Stimulated activated CD8-positive, alpha-beta memory T cell treated with anti-CD3 and anti-CD28 coated beads, Interleukin-4, amount 100 ng/mL, for 24 hours (primary cell): ENCODE results near the gene TSHZ1.
"Not testable (repeated sequence)": the region's sequence is repeated elsewhere in the genome, so short reads cannot be mapped to it uniquely, and the experiment has no call there.

ENCODE experiments used
- DNase-seq: peaks from one replicate; pipeline ENCODE4 v3.0.0-alpha.2; 2020; ENCODE audit warnings: low read depth

TSHZ1 gene

GRCh38 chr18:75307530-75307929 is 96.9 kb downstream of the TSHZ1 start:
- DNase-seq: no peak

- DNase-seq: no peak
These were observed 99.0 kb downstream of the TSHZ1 start for GRCh38 chr18:75309564-75309963.

GRCh38 chr18:75314117-75314516 is 103.5 kb downstream of the TSHZ1 start:
- DNase-seq: no peak

- no peak for DNase-seq
These were observed 104.0 kb downstream of the TSHZ1 start for GRCh38 chr18:75314606-75315005.

- no peak for DNase-seq
These were observed 105.6 kb downstream of the TSHZ1 start for GRCh38 chr18:75316223-75316622.

- DNase-seq: no peak
These were observed 106.2 kb downstream of the TSHZ1 start for GRCh38 chr18:75316826-75317225.

GRCh38 chr18:75317300-75317699 is 106.7 kb downstream of the TSHZ1 start:
- DNase-seq: no peak

GRCh38 chr18:75317703-75318102 is 107.1 kb downstream of the TSHZ1 start:
- DNase-seq: no peak

- DNase-seq: no peak
These were observed 109.3 kb downstream of the TSHZ1 start for GRCh38 chr18:75319905-75320304.

- DNase-seq: no peak
These were observed 109.9 kb downstream of the TSHZ1 start for GRCh38 chr18:75320506-75320905.

- no peak for DNase-seq
These were observed 110.8 kb downstream of the TSHZ1 start for GRCh38 chr18:75321431-75321830.

GRCh38 chr18:75322206-75322605 is 111.6 kb downstream of the TSHZ1 start:
- DNase-seq: no peak

GRCh38 chr18:75323821-75324585 is 113.4 kb downstream of the TSHZ1 start:
- DNase-seq: no peak

GRCh38 chr18:75324686-75325257 is 114.2 kb downstream of the TSHZ1 start:
- DNase-seq: no peak

- DNase-seq: not testable (repeated sequence)
These were observed 119.2 kb downstream of the TSHZ1 start for GRCh38 chr18:75329753-75330152.

- DNase-seq: no peak
These were observed 119.7 kb downstream of the TSHZ1 start for GRCh38 chr18:75330308-75330707.

- no peak for DNase-seq
These were observed 124.3 kb downstream of the TSHZ1 start for GRCh38 chr18:75334869-75335268.

GRCh38 chr18:75335511-75335910 is 124.9 kb downstream of the TSHZ1 start:
- DNase-seq: no peak

- no peak for DNase-seq
These were observed 126.2 kb downstream of the TSHZ1 start for GRCh38 chr18:75336767-75337166.

GRCh38 chr18:75337348-75337747 is 126.8 kb downstream of the TSHZ1 start:
- no peak for DNase-seq

- no peak for DNase-seq
These were observed 128.0 kb downstream of the TSHZ1 start for GRCh38 chr18:75338631-75339030.
